Fibroblast of peridontal ligament (primary cell): ENCODE measurements around the gene CDR2.
"Not testable (repeated sequence)": the region's sequence is repeated elsewhere in the genome, so short reads cannot be mapped to it uniquely, and the experiment has no call there.

Experiments
- DNase-seq: peaks from one replicate; pipeline ENCODE4 v3.0.0-alpha.2; 2010; ENCODE audit errors: extremely low read depth

CDR2 gene

DNA sequence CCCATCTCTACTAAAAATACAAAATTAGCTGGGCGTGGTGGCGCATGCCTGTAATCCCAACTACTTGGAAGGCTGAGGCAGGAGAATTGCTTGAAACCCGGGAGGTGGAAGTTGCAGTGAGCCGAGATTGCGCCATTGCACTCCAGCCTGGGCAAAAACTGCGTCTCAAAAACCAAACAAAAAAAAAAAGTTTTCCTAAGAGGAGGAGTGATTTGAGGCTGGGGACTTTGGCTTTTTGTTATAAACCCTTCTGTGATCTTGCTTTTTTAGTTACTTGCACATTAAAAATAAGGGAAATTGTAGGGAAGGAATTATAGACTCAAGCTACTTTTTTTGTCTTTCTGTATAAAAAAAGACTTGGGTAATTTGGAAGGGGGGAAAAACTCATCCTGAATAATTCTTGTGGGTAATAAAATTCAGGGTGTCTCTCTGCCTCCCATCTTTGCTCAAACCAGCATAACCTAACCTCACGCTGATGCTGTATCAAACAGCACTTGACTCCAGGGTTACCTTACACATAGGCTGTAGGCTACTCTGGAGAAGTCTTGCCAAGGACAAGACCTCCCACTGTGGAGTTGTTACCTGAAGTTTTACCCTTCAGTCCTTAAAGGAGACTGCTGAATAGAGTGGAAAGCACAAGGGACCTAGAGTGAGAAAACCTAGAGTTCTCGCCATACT is 1.7 kb upstream of the CDR2 start:
- no peak for DNase-seq

DNA sequence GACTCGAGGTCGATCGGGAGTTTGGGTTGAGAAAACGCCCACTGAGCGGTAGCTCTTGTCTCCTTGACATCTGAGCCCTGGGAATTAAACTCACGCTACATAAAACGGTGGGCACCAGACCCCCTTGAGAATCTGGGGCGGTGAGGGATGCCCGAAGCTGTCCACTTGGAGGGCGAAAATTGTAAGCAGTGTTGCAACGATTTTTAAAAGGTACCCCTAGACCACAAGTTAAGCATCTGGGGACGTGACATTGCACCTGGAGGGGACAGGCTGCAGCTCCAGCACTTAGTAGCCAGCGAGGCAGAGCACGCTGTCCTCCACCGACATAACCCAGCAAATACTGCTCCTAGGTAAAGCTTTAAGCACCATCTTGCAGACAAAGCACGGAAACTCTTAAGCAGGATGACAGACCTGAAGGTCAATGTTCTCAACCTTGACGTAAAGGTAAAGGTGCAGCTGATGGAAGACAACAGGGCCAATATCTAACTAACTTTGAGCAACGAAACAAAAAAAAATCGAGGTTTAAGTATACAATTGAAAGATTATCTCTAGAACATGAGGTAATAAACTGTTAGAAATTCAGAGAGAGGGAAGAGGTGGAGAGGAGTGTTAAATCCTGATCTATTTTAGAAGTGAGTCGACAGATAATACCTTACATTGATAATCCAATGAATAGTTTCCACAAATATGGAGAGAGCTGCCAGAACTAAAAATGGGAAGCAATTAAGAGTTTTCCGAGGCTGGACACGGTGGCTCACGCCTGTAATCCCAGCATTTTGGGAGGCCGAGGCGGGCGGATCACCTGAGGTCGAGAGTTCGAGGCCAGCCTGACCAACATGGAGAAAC is 921 bp upstream of the CDR2 start:
- DNase-seq = no peak

DNA sequence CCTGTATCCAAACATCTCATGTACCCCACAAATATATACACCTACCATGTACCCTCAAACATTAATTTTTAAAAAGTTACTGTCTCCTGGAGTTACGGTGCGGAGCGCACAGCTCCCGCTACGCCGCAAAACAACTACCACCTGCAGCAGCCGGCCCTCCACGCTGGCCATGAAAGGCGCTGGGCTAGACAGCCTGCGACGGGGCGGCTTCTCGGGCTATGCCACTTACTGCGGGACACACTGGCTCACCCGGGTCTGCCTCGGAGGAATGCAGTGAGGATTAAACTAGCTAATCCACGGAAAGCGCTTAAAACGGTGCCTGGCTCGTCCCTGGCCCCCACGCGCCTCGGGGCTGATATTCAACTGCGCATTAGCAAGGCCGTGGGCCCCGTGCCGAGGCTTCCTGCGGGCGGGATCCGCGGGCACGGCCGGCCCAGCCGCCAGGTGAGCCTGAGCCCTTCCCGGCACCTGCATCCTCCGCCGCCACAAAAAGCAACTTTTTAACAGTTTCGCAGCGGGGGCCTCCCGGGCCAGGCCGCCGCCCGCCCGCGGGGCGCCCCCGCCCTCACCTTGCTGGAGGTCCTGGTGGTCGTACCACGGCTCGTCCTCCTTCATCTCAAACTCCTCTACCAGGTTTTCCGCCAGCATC is 633 bp downstream of the CDR2 start:
- peak; percentile 24 for DNase-seq

DNA sequence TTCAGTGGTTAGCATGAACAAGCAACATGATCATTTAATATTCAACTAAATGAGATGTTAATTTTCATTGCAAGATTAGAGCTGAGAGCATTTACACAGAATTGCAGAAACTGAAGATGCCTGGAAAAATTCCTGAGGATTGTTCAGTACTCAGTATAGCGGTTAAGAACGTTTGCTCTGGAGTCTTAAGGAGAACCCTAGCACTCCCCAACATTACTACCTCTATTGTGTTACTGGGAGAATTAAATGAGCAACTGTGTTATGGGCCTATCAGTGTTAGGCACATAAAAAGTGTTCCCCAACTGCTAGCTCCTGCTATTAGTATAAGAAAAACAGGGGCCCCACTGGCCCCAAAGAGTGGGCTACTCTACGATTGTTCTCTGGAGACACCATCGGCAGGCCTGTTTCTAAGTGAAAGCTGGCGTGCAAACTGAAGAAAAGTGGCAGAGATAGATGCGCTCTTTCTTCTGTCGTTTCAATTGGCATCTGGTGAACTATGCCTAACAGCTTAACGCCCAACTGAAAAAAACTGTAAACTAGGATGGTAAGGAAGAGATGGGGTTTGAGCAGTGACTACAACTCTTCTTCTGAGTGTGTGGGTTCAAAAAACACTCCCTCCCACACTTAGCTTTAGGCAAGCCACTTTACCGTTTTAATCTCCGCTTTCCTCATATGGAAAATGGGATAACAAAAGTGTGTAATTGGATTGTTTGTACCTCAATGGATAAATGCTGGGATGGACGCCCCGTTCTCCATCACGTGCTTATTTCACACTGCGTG is 1.3 kb downstream of the CDR2 start:
- DNase-seq = peak; percentile 18

DNA sequence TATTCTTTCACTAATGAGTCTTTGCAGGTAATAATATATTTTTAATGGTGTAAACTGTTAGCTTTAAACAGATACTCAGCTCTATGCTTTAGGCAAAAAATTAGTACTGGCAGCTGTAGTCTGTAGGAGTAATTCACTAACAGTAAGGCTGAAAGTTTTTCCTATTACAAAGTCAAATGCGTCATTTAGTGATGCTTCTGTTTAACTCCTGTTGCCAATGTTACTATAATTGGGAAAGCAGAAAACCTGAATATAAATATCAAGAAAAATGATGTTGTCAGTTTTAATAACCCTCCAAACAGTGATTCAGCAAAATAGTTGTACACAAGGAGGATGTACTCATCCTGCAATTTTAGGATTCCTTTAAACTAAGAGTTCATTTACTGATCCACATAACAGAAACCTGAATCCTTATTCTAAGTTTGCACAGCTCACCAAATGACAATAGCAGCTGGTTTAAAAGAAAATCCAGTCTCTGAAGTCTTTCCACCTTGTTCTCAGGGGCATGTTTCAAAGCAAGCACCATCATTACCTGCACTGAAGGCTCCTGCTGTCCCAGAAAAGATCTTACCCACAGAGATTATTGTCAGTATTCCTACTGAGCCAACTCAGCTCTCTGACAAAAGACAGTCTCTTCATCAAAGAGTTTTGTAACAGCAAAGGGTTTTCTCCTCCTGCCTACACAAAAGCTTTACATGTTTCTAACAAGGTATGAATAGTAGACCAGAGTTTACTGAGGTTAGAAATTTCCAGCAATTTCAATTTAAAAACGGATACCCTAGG is 4.2 kb downstream of the CDR2 start:
- DNase-seq = peak; percentile 86

DNA sequence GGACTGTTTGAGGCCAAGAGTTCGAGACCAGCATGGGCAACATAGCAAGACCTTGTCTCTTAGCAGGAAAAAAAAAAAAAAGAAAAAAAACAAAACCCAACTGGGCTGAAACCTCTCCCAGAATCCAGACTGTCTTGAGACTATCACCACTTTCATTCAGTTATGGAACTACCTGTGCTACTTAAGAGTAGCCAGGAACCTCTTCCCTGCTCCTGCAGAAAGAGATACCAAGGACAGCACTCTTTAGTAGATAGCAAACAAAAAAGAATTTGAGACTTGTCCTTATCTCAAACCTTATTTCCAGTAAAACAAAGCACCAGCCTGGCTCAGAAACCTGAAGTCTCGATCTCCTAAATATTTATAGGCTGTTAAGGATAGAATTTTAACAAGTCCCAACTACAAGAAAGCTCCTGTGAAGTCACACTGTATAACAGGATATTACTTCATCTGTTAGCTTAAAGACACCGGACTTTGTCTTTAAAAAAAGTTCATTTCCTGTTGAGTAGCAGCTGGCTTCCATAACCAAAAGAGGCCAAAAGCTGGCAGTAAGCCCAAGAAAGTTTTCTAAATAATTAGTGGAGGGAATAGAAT is 5.1 kb downstream of the CDR2 start:
- peak; percentile 57 for DNase-seq

DNA sequence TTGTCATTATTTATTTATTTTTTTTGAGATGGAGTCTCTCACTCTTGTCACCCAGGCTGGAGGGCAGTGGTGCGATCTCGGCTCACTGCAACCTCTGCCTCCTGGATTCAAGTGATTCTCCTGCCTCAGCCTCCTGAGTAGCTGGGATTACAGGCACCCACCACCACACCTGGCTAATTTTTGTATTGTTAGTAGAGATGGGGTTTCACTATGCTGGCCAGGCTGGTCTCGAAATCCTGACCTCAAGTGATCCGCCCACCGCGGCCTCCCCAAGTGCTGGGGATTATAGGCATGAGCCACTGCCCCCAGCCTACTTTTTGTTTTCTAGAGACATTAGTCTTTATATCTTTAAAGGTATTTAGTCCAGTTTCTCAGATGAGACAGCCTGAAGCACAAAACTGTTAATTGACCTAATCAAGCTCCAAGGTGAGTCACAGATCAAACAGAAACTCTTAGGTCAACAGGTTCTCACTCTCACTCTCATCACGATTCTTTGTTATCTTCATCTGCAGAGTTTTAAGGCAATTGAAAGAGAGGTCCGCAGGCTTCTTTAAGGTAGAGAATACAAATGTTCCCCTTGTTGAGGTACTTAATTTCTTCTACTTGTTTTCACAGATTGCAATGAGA is 6.1 kb downstream of the CDR2 start:
- DNase-seq = not testable (repeated sequence)

GRCh38 chr16:22366889-22367288 is 7.5 kb downstream of the CDR2 start:
- DNase-seq = no peak

DNA sequence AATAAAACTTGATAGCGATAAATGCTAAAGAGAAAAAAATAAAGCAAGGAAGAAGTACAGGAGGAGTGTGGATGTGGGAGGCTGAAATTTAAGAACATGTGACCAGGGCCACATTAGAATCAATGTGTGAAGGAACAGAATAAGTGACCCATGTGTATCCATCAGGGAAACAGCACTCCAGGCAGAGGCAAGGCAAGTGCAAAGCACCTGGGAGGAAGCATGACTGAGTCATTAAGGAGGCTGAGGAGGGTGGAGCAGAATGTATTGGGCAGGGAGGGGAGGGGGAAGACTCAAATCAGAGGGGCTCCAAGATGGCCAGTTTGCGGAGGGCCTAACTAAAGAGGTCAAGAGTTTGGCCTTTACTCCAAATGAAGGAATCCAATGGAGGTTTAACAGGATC is 8.0 kb downstream of the CDR2 start:
- DNase-seq = no peak

- peak; percentile 17 for DNase-seq
Measured at GRCh38 chr16:22364241-22364640, 10.2 kb downstream of the CDR2 start.

DNA sequence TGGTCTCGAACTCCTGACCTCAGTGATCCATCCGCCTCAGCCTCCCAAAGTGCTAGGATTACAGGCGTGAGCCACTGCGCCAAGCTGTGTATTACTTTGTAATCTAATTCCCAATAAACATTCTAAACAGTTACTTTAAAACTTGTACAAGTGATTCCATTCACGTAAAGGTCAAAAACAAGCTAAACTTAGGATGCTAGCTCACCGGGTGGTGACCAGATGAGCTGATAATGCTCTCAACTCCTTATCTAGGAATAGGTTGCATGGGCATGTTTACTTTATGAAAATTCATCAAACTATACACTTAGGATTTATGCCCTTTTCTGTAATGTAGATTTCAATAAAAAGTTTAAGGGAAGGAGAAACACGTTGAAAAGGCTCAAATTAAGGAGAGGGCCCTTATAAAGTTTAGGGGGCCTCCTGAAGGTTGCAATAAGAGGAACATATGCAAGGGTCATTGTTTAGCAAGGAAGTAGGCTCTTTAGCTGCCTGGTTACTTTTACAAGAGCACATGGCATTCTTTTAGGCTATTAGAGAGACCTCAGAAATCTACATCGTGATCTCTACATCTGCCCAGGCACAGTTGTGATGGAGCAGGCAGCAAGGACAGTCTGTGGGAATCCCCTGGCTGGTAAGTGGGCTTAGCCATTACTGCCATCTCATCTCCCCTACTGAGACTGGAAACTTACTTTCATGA is 13.3 kb downstream of the CDR2 start:
- no peak for DNase-seq

DNA sequence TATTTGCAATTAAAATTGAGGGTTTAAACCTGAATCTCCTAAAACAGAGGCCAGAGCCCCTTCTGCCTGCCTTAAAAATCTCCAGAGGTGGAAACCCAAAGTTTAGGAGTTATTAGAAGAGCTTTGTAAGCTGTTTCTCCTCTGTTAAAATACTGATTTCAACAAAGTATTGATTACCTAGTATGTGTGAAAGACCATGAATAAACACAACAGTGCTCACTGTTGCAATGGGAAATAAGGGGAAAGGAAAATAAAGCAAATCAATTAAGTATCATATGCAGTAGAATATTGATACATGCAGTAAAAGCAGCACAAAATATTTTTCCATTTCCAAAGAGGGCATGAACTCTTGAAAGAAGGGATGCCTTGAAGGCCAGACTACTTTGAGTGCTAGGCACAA is 14.7 kb downstream of the CDR2 start:
- no peak for DNase-seq

- no peak for DNase-seq
Measured at GRCh38 chr16:22358000-22358399, 16.4 kb downstream of the CDR2 start.

DNA sequence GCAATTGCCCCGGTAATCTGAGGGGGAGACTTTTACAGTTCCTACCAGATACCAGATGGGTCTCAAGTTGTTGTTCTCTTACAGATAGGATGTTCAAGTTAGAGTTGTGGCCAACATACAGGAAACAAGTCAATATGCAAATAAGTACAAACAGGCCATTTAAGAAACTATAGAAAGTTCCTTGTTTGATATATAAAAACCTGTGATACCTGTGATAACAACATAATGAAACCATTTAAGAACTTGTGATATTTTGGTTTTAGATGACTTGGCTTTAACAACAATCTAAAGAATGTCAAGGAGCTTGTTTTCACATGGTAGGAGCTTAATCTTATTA is 16.8 kb downstream of the CDR2 start:
- no peak for DNase-seq

DNA sequence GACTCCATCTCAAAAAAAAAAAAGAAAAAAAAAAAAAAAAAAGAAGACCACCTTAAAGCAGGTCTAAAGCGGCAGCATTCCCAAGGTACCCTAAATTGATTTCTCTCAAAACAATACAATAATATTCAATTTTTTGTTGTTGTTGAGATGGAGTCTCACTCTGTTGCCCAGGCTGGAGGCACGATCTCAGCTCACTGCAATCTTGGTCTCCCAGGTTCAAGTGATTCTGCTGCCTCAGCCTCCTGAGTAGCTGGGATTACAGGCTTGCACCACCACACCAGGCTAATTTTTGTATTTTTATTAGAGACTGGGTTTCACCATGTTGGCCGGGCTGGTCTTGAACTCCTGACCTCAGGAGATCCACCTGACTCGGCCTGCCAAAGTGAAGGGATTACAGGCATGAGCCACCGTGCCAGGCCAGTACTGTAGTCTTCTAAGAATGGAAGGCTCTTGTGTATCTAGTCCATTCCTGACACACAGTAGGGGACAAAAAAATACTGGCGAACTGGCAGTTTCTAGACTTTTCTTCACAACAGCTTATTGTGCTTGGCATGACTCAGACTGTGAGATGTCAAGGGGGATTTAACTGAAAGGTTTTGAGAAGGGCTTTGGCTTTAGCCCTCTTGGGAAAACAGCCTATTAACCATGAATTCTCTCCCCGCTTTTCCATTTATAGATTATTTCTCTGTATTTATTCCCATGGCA is 17.3 kb downstream of the CDR2 start:
- DNase-seq = no peak

DNA sequence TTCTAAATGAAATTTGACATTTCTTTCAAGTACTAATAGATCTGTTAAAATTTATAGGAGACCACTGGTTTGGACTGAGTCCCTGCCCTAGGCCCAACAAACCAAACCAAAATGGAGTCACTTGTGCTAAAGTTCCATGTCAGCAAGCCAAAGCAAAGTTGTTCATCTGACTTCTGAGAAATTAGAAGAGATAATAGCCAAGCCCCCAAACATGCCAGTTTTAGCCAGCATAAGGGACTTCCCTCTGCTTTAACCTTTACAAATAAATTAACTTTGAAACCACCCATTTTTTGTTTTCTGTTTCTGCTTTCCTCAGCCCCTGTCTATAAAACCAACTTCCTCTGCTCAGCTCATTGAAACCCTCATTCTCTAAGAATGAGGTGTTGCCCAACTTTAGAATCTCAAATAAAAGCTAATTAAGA is 18.9 kb downstream of the CDR2 start:
- DNase-seq = no peak

GRCh38 chr16:22353933-22354541 is 20.4 kb downstream of the CDR2 start:
- no peak for DNase-seq

- peak; percentile 61 for DNase-seq
Measured at GRCh38 chr16:22353191-22353919, 21.1 kb downstream of the CDR2 start.
